Medulla oblongata (tissue), 1 donor: Measurements from ENCODE around the gene KLHL35.
"Not testable (repeated sequence)": the region's sequence is repeated elsewhere in the genome, so short reads cannot be mapped to it uniquely, and the experiment has no call there.

ENCODE experiments used
- DNase-seq: peaks from one replicate; pipeline ENCODE4 v3.0.0-alpha.2; 2015; ENCODE audit errors: extremely low spot score

Gene KLHL35

DNA sequence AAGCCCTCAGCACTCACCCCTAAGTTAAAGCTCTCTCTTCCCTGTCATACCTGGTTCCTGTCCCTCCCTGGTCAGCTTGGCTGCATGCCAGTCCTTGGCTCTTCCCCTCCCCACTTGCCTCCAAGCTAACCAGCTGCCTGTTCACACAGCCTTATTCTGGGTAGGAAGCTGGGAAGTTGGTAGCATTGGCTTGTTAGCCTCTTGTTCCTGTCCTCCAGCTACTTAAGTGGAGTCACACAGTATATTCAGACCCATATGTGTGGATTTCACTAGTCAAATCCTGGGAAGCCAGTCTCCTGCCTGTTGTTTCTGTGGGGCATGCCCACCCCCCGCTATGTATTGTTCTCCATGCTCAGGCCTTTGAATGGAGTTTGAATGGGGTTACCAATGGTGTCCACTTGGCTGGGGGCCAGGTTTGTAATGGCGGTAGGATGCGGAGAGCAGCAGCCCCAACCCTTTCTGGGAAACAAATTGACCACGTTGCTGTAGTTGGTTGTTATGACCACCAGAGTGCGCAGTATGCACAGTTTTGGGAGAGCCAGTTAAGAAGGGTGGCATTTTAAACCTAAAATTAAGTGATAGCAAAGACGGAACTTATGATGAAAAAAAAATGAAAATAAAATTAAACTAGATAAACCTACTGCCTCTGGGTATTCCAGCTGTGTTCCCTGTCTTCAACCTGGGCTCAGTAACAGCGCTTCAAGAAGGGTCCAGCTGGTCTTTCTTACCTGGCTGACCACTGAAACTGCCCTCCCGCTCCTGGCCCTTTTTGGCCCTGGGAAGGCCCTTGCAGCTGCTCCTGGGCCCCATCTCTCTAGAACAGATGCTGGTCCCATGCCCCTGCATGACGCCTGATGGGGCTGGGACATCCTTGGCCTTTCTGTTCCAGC, 44.4 kb downstream of the KLHL35 start:
- DNase-seq, result peak; percentile 85

DNA sequence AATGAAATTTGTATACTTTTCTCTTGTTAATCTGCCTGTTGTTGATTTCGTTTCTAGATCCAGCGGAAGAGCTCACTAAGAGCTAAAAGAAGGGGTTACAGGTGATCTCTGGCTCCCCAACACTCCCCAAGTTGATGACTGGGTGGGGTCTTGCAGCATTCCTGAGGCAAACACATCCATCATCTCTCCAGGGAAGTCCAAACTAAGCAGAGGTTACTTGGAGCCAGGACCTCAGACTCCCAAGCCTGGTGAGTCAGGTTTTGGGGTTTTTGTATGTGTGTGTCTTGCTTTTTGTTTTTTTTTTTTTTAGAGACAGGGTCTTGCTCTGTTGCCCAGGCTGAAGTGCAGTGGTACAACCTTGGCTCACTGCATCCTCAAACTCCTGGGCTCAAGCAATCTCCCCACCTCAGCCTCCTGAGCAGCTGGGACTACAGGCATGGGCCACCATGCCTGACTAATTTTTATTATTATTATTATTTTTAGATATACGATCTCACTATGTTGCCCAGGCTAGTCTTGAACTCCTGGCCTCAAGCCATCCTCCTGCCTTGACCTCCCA, 45.2 kb downstream of the KLHL35 start:
- DNase-seq, result no peak

DNA sequence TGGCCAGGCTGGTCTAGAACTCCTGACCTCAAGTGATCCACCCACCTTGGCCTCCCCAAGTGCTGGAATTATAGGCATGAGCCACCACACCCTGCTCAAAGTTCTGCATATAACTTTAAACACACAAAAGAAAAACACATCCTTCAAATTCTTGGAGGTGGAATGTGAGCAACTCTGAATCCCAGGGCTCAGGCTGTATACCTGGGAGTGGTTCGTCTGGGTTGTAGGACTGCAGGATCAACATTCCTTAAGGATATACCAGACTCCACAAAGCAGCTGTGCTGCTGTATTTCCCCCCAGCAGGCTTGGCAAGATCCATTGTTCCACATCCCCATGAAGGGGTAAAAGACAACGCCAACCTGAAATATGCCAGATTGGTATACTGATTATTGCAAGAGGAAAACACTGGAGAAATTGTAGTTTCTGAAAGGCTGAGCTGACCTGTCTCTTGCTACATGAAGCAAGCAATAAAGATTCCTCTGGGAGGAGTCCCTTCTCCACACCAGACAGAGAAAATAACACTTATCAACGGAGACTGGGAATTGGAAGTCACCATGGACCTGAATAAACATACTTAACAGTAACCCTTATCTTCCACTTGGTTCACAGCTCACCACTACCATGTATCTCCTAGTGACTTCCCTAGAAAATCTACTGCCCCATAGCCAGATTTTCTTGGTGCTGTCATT, 45.9 kb downstream of the KLHL35 start:
- DNase-seq, result no peak

DNA sequence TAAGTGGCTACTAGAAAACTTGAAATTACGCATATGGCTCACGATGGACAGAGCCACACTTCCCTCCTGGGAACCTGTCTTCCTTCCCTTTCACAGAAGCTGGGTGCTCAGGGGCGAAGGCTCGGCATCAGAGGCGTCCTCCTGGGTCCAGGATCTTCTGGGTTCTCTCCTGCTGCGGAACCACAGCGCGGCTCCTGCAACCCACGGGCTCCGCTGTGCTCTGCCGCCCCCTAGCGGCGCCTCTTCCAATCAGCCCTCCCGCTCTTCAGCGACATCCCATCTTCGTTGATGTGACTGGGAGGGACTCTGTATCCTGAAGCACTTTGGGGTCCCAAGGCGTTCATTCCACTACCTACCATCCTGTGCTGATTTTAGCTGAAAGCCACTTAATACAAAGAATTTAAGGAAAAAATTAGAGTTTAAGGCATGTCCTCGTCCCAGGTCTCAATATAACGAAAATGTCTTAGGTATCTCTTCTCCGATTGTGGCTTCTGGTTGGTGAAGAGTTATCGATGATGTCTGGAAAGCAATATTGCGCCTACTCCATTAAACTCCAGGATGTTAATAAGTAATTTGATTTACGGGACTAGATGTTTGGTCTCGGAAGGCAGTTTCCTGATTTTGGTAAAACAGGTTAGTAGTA, 48.4 kb downstream of the KLHL35 start:
- peak; percentile 85 for DNase-seq

DNA sequence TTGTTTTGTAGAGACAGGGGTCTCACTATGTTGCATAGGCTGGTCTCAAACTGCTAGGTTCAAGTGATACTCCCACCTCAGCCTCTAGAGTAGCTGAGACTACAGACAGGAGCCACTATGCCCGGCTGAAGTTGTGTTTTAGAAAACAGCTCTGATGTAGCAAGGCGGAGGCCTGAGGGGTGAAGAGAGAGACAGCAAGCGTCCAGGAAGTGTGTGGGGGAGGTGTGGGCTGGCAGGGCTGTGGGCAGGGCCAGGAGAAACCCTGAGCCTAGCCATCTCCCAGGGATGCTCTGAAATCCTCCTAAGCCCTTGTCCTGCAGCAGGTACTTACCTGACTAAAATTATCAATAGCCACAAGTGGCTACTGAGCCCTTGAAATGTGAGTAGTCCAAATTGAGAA, 49.8 kb downstream of the KLHL35 start:
- DNase-seq, result no peak

DNA sequence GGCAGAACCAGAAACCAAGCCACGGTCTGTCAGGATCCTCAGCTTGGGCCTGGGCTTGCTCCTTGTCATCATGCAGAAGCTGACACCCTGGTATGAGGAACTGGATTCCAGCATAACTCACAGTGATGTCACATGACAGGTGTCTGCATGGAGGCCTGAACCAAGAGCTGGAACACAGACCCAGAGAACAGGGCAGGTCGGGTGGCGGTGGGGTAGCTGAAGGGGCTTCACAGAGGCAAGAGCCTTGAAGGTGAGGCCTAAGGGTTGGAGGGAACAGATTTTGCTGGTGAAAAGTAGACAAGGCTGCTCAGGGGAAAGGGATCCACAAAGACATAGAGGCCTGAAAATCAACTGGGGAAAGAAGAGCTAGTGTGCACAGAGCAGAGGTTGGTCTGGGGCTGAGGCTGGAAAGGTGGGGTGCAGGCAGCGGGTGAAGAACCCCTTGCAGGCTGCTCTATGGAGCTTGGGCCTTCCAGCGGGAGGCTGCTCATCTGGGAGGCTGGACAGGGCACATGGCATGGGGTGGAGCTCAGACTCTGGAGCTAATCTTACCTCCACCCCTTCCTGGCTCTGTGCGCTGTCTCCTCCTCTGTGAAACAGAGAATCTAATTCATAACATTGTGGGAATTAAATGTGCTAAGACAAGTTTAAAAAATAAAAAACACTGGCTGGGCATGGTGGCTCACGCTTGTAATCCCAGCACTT, 52.1 kb downstream of the KLHL35 start:
- peak; percentile 54 for DNase-seq

DNA sequence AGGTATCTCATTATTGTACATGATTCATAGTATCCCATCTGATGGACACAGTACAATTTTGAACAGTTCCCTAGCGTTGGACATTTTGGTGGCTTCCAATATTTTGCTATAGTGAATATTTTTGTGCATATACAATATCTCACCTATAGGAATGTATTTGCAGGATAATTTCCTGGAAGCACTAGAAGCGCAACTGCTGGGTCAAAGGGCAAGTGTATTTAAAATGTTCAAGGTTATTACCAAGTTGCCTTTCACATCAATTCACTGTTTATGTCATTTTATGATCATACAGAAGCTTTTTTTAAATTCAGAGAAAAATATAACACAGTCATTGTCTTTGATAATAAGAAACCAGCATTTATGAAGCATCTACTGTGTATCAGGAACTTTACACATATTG, 52.8 kb downstream of the KLHL35 start:
- DNase-seq, result no peak

DNA sequence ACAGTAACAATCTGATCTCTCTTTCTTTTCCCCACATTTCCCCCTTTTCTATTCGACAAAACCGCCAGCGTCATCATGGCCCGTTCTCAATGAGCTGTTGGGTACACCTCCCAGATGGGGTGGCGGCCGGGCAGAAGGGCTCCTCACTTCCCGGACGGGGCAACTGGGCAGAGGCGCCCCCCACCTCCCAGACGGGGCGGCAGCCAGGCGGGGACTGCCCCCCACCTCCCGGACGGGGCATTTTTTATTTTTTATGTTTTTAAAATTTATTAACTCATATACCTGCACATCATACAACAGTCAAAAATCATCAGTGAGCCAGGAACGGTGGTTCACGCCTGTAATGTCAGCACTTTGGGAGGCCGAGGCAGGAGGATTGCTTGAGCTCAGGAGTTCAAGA, 54.2 kb downstream of the KLHL35 start:
- not testable (repeated sequence) for DNase-seq

DNA sequence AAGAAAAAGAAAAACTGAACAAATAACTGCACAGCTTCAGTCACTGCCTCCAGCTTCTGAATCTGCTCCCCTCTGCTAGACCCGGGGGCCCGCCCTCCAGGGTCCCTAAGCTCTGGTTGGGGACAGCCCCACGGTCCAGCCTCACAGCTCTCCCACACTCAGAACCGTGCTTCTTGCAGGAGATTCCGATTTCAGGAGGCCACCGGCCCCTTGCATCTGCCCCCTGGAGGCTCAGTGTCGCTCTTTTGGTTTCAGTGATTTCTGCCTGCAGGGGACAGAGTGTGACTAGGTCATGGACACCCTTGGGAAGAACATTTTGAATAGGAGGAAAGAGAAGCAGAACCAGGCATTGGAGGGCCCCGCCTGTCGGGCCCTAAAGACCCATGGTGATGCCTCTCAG, 56.8 kb downstream of the KLHL35 start:
- DNase-seq, result no peak

DNA sequence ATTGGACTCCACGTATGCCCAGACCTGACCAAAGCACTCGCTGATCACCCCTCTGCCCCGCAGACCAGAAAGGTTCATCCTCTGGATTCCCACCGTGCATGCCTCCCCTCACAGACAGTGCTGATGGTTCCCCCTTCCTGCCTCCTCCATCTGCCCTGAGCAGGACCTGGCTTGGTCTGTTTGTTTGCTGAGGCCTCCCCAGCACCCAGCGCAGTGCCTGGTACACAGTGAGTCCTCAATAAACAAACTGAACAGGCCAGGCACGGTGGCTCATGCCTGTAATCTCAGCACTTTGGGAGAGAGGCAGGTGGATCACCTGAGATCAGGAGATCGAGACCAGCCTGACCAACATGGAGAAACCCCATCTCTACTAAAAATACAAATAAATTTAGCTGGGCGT, 57.4 kb downstream of the KLHL35 start:
- DNase-seq, result no peak

DNA sequence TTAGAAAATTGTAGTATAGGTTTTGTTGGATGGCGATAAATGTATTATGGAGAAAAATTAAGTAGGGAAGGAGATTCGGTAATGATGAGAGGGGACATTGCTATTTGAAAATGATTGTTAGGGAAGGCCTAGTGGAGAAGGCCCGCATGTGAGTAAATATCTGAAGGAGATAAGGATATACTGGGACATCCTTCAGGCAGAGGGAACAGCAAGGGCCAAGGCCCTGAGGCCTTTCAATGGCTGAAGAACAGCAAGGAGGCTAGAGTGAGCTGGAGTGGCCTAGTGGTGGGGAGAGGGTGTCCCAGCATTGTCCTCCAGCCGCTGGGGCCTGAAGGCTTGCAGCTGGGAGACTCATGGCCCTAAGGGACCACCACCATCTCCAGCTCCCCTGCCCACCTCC, 58.4 kb downstream of the KLHL35 start:
- no peak for DNase-seq

DNA sequence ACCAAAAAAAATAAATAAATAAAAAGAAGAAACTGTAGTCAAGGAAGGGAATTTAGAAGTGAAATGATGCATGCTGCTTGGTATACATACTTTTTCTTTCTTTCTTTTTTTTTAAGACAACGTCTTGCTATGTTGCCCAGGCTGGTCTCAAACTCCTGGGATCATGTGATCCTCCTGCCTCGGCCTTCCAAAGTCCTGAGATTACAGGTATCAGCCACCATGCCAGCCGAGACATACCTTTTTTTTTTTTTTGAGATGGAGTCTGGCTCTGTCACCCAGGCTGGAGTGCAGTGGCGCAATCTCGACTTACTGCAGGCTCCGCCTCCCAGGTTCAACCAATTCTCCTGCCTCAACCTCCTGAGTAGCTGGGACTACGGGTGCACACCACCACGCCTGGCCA, 59.8 kb downstream of the KLHL35 start:
- no peak for DNase-seq
